ENCODE results near the gene ENOX2.

- TF ChIP-seq ARNTL (CRISPR knock-in tag; IDR thresholded peaks at IDR 0.05; ENCODE audit: borderline replicate concordance, low read depth) (no peak), ESRRG (CRISPR knock-in tag; IDR thresholded peaks at IDR 0.05) (no peak), SNAI2 (CRISPR knock-in tag; IDR thresholded peaks at IDR 0.05) (no peak), PATZ1 (CRISPR knock-in tag; IDR thresholded peaks at IDR 0.05; ENCODE audit: borderline replicate concordance) (no peak), CREB5 (CRISPR knock-in tag; IDR thresholded peaks at IDR 0.05; ENCODE audit: low read depth) (no peak), TSHZ2 (CRISPR knock-in tag; IDR thresholded peaks at IDR 0.05) (no peak), BACH2 (CRISPR knock-in tag; IDR thresholded peaks at IDR 0.05; ENCODE audit: borderline replicate concordance) (no peak), CSDC2 (CRISPR knock-in tag; IDR thresholded peaks at IDR 0.05) (no peak)
Measured at GRCh38 chrX:130734713-130735112, 168.3 kb downstream of the ENOX2 start.

Measured in SK-N-SH treated with all-trans-retinoic acid at 6 μM for 48 hours (cell line).